Activated gamma-delta T cell treated with anti-CD3 and anti-CD28 coated beads, Interleukin-2, amount 50 U/mL, for 16 hours (primary cell): ENCODE measurements around the gene KANK4.
"Not testable (repeated sequence)": the region's sequence is repeated elsewhere in the genome, so short reads cannot be mapped to it uniquely, and the experiment has no call there.

Source experiments
- DNase-seq: peaks from one replicate; pipeline ENCODE4 v3.0.0-alpha.2; 2020; ENCODE audit warnings: low read depth

KANK4 gene

GRCh38 chr1:62271134-62271533, 48.1 kb downstream of the KANK4 start:
- no peak for DNase-seq

- no peak for DNase-seq
These were observed 49.3 kb downstream of the KANK4 start for GRCh38 chr1:62269851-62270495.

- DNase-seq = no peak
These were observed 49.8 kb downstream of the KANK4 start for GRCh38 chr1:62269439-62269838.

- DNase-seq = no peak
These were observed 50.9 kb downstream of the KANK4 start for GRCh38 chr1:62268315-62268714.

GRCh38 chr1:62265956-62266935, 53.0 kb downstream of the KANK4 start:
- DNase-seq = no peak

GRCh38 chr1:62263814-62264353, 55.4 kb downstream of the KANK4 start:
- no peak for DNase-seq

- no peak for DNase-seq
These were observed 56.0 kb downstream of the KANK4 start for GRCh38 chr1:62263006-62263813.

- no peak for DNase-seq
These were observed 58.5 kb downstream of the KANK4 start for GRCh38 chr1:62260688-62261087.

- no peak for DNase-seq
These were observed 59.7 kb downstream of the KANK4 start for GRCh38 chr1:62259551-62259950.

- no peak for DNase-seq
These were observed 69.0 kb downstream of the KANK4 start for GRCh38 chr1:62250126-62250726.

GRCh38 chr1:62247391-62248168, 71.7 kb downstream of the KANK4 start:
- DNase-seq = no peak

GRCh38 chr1:62245201-62245600, 74.0 kb downstream of the KANK4 start:
- no peak for DNase-seq

- not testable (repeated sequence) for DNase-seq
These were observed 74.9 kb downstream of the KANK4 start for GRCh38 chr1:62244380-62244779.

GRCh38 chr1:62241371-62242131, 77.7 kb downstream of the KANK4 start:
- no peak for DNase-seq

GRCh38 chr1:62240651-62241370, 78.4 kb downstream of the KANK4 start:
- DNase-seq = no peak

- DNase-seq = not testable (repeated sequence)
These were observed 79.4 kb downstream of the KANK4 start for GRCh38 chr1:62239652-62240403.

GRCh38 chr1:62238507-62238906, 80.7 kb downstream of the KANK4 start:
- no peak for DNase-seq

- DNase-seq = no peak
These were observed 81.3 kb downstream of the KANK4 start for GRCh38 chr1:62237950-62238374.

- DNase-seq = no peak
These were observed 81.9 kb downstream of the KANK4 start for GRCh38 chr1:62237361-62237760.
